HepG2 (cell line): ENCODE data around the gene FURIN. TPM values are rescaled to one million over a fixed set of nuclear protein-coding genes. Genes with fewer than 3 reads are reported as not detected.

Experiments
- ATAC-seq: fragments of 200-7000 bp; cut with Tn5 transposase; 3 replicates; pipeline ENCODE4 v1.9.1; 2020; ENCODE audit warnings: mild to moderate bottlenecking, moderate library complexity
- BruUV-seq: library from RNA; stranded (reverse); fragments of 400-500 nt; replicated peaks from 2 replicates; lab custom pipeline; 2021; lab: Mats Ljungman, UMichigan
- CTCF ChIA-PET: fragments of 300-600 bp; formaldehyde crosslinking; extraction: SDS; loops from one replicate; lab custom pipeline; 2021; ENCODE audit warnings: low total read pairs, inconsistent platforms, low intra/inter-chr PET ratio; lab: Yijun Ruan, JAX
- POLR2A ChIA-PET: fragments of 350-600 bp; sonication (Branson Sonifier 250); formaldehyde crosslinking; loops from one replicate; lab custom pipeline; 2020; ENCODE audit warnings: antibody characterized with exemption, inconsistent platforms; lab: Yijun Ruan, JAX
- DNase-seq: peaks from one replicate; pipeline ENCODE4 v3.0.0-alpha.2; 2015; ENCODE audit warnings: low spot score
- FAIRE-seq: peaks from 3 replicates; lab custom pipeline; 2011; peaks lifted over from hg19 to GRCh38; lab: Jason Lieb, UNC
- H2AFZ ChIP-seq: one replicate; pipeline ENCODE4 v1.6.1; 2011; ENCODE audit warnings: low read length, inconsistent platforms
- H3K27ac ChIP-seq: fragments of 300-600 bp; 3 replicates; pipeline ENCODE4 v1.8.0; 2011; ENCODE audit warnings: mixed run types, mild to moderate bottlenecking, mixed read lengths, low read length, inconsistent platforms; ENCODE audit not compliant: insufficient read depth; ENCODE audit errors: extremely low read length
- H3K27me3 ChIP-seq, 2 experiments: fragments of 200-600 bp in 1 of 2; 2 replicates in 1 of 2; 3 replicates in 1 of 2; pipeline versions ENCODE4 v1.6.0 to v1.8.0; 2011; ENCODE audit warnings: low read length in 2 of 2, mild to moderate bottlenecking in 2 of 2, moderate library complexity in 2 of 2, inconsistent platforms in 1 of 2; ENCODE audit not compliant: insufficient read depth in 2 of 2, control insufficient read depth in 1 of 2
- H3K36me3 ChIP-seq, 2 experiments: fragments of 200-600 bp in 1 of 2; replicated peaks in 1 of 2; 2 replicates in 1 of 2; 3 replicates in 1 of 2; pipeline versions ENCODE4 v1.5.1 to v1.8.0; 2011; ENCODE audit warnings: low read length in 2 of 2, inconsistent platforms in 1 of 2; ENCODE audit not compliant: insufficient read depth in 2 of 2, control insufficient read depth in 1 of 2
- H3K4me1 ChIP-seq: 2 replicates; pipeline ENCODE4 v1.5.1; 2012; ENCODE audit warnings: low read length, inconsistent platforms; ENCODE audit not compliant: insufficient read depth
- H3K4me2 ChIP-seq: 2 replicates; pipeline ENCODE4 v1.6.0; 2011; ENCODE audit warnings: low read depth, low read length, inconsistent platforms
- H3K4me3 ChIP-seq, 3 experiments: fragments of 200-600 bp in 1 of 3; sonication (generic), shearing (Covaris generic) in 1 of 3; replicated peaks in 1 of 3; 2 replicates each; pipeline ENCODE4 v1.5.1; 2011 to 2016; ENCODE audit warnings: low read length in 3 of 3, inconsistent platforms in 2 of 3, low read depth in 2 of 3, mild to moderate bottlenecking in 2 of 3, control low read depth in 1 of 3, mixed read lengths in 1 of 3; ENCODE audit not compliant: insufficient read depth in 1 of 3
- H3K79me2 ChIP-seq: one replicate; pipeline ENCODE4 v1.6.1; 2011; ENCODE audit warnings: low read length, inconsistent platforms; ENCODE audit not compliant: insufficient read depth
- H3K9ac ChIP-seq: 2 replicates; pipeline ENCODE4 v1.6.0; 2011; ENCODE audit warnings: mild to moderate bottlenecking, low read depth, low read length, inconsistent platforms; ENCODE audit not compliant: insufficient read depth
- H3K9me3 ChIP-seq: 2 replicates; pipeline ENCODE4 v1.5.1; 2012; ENCODE audit warnings: mild to moderate bottlenecking, low read length
- H4K20me1 ChIP-seq: 2 replicates; pipeline ENCODE4 v1.6.0; 2011; ENCODE audit warnings: inconsistent platforms, mild to moderate bottlenecking, low read length, moderate library complexity; ENCODE audit not compliant: insufficient read depth
- FLYWCH1 ChIP-seq: sonication (generic); formaldehyde crosslinking; IDR thresholded peaks from 2 replicates; pipeline ENCODE4 v1.8.1; 2023; ENCODE audit warnings: mild to moderate bottlenecking, missing genetic modification reagents
- HNF4G ChIP-seq, 2 experiments: sonication (generic) in 1 of 2; formaldehyde crosslinking in 1 of 2; IDR thresholded peaks; 2 replicates each; pipeline versions ENCODE4 v1.4.0 to v1.6.1; 2011 to 2020; ENCODE audit warnings: borderline replicate concordance in 2 of 2, low read depth in 2 of 2, mild to moderate bottlenecking in 2 of 2, low read length in 1 of 2, missing genetic modification reagents in 1 of 2, moderate library complexity in 1 of 2
- HOXA3 ChIP-seq: sonication (generic); formaldehyde crosslinking; IDR thresholded peaks from 2 replicates; pipeline ENCODE4 v1.5.0; 2020; ENCODE audit warnings: missing genetic modification reagents
- KDM5A ChIP-seq: fragments of 200-600 bp; sonication (generic); IDR thresholded peaks from 2 replicates; pipeline ENCODE4 v1.7.0; 2018; ENCODE audit warnings: antibody characterized with exemption, mild to moderate bottlenecking, low read length, borderline replicate concordance
- PHF5A ChIP-seq: IDR thresholded peaks from one replicate; pipeline ENCODE4 v1.6.1; 2018; ENCODE audit warnings: low read depth, missing genetic modification reagents; ENCODE audit not compliant: unreplicated experiment
- SALL2 ChIP-seq: sonication (generic); formaldehyde crosslinking; IDR thresholded peaks from 2 replicates; pipeline ENCODE4 v1.8.1; 2023; ENCODE audit warnings: mild to moderate bottlenecking, missing genetic modification reagents, inconsistent platforms
- SOX5 ChIP-seq: IDR thresholded peaks from 2 replicates; pipeline ENCODE4 v1.6.1; 2016; ENCODE audit warnings: borderline replicate concordance
- ZNF275 ChIP-seq: sonication (generic); formaldehyde crosslinking; IDR thresholded peaks from 2 replicates; pipeline ENCODE4 v1.8.0; 2022; ENCODE audit warnings: missing genetic modification reagents, mild to moderate bottlenecking, inconsistent platforms, borderline replicate concordance
- ZNF333 ChIP-seq: sonication (generic); formaldehyde crosslinking; IDR thresholded peaks from 2 replicates; pipeline ENCODE4 v1.4.0; 2020; ENCODE audit warnings: mild to moderate bottlenecking, missing genetic modification reagents, borderline replicate concordance
- ZNF350 ChIP-seq: sonication (generic); formaldehyde crosslinking; IDR thresholded peaks from 2 replicates; pipeline ENCODE4 v1.4.0; 2020; ENCODE audit warnings: mild to moderate bottlenecking, low read depth, missing genetic modification reagents, borderline replicate concordance
- ZNF660 ChIP-seq: sonication (generic); formaldehyde crosslinking; IDR thresholded peaks from 2 replicates; pipeline ENCODE4 v1.5.1; 2020; ENCODE audit warnings: mild to moderate bottlenecking, low read depth, missing genetic modification reagents, borderline replicate concordance
- WGBS: methylation state at CpG from one replicate; pipeline ENCODE4 v1.1.6; 2017; ENCODE audit warnings: low lambda C conversion rate; 5-methylcytosine and 5-hydroxymethylcytosine counted together
- in situ Hi-C: cut with HindIII; loops from 2 replicates; pipeline ENCODE4 v1.10.0; 2017; ENCODE audit warnings: low pct_unique_long_range_greater_than_20kb; ENCODE audit not compliant: extremely low pct_ligation_motif_present
- intact Hi-C: fragments of 100-400 bp; cut with micrococcal nuclease; formaldehyde crosslinking; loops from one replicate; pipeline ENCODE4 v1.10.0; 2022; ENCODE audit not compliant: unreplicated experiment
- polyA plus RNA-seq, 8 experiments: library from polyadenylated mRNA; depleted of rRNA in 3 of 8; stranded (reverse) in 7 of 8; unstranded in 1 of 8; fragments of >200 nt; fragmentation: Illumina TruSeq in 4 of 8; extraction: Trizol in 4 of 8; gene quantifications; 2 replicates each; pipeline versions ENCODE4 v1.2.1 to v1.2.3, GENCODE V29; 2011 to 2016; ENCODE audit warnings: low read depth in 4 of 8, missing spikeins in 1 of 8, mixed read lengths in 1 of 8; ENCODE audit not compliant: insufficient read depth in 1 of 8
- total RNA-seq, 5 experiments: library from RNA; depleted of rRNA; stranded (reverse); fragments of >200 nt; fragmentation: Illumina TruSeq; extraction: Trizol; gene quantifications; 2 replicates each; pipeline ENCODE4 v1.2.3, GENCODE V29; 2016; ENCODE audit warnings: low read depth in 1 of 5
- TF ChIP-seq, protein P1 (sequence below): sonication (generic); formaldehyde crosslinking; IDR thresholded peaks from 2 replicates; pipeline ENCODE4 v1.5.1; 2020; ENCODE audit warnings: missing genetic modification reagents, mild to moderate bottlenecking, borderline replicate concordance
- TF ChIP-seq, protein P2 (sequence below): sonication (generic); formaldehyde crosslinking; IDR thresholded peaks from 2 replicates; pipeline ENCODE4 v1.4.0; 2020; ENCODE audit warnings: missing genetic modification reagents

Gene FURIN
- total and polyA plus RNA-seq, 2 of the 13 experiments (the other 11 are each of a cell fraction or from before 2014, with no cell fraction given) = 15.2 to 17.4 TPM

DNA sequence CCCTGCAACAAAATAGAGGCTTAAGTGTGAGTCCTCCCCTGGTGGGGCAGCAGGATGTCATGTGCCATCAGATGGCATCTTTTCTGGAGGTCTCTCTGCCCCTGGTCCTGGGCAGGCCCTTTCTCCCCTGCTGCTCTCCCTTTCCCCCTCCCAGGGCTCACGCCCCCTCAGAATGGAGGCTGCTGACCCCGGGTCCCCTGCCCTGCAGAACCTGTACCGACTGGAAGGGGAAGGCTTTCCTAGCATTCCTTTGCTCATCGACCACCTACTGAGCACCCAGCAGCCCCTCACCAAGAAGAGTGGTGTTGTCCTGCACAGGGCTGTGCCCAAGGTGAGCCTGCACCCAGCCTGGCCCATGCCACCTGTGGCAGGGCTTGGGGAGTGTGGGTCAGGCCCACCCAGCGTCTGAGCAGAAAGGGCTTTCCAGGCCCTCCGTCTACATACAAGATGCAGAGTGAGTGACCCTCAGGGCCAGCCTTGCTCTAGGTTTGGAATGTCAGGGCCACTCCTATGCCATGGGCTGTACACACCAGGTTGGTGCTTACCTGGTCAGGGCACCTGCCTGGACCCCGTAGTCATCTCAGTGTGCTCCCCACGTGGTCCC lies 23.1 kb downstream of the FURIN start:
- ChIA-PET CTCF (no interaction called here), POLR2A (no interaction called here)
- ATAC-seq (no peak), FAIRE-seq (no peak), DNase-seq (no peak)
- Histone ChIP-seq H3K4me3 (no peak overlapping the region), H3K9me3 (no peaks in the 10 kb centered on the region), H2AFZ (no peak overlapping the region), H3K27me3 (peaks cover 0 to 7% of the 10 kb centered on the region in 2 experiments; a peak in 2 of 5 replicates), H3K4me1 (peaks cover 3% of the 10 kb centered on the region), H3K9ac (no peak overlapping the region), H4K20me1 (no peaks in the 10 kb centered on the region), H3K36me3 (no peaks in the 10 kb centered on the region), H3K4me2 (no peak overlapping the region), H3K27ac (no peak overlapping the region), H3K79me2 (no peaks in the 10 kb centered on the region)
- TF ChIP-seq, protein P1, sequence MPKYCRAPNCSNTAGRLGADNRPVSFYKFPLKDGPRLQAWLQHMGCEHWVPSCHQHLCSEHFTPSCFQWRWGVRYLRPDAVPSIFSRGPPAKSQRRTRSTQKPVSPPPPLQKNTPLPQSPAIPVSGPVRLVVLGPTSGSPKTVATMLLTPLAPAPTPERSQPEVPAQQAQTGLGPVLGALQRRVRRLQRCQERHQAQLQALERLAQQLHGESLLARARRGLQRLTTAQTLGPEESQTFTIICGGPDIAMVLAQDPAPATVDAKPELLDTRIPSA (CRISPR knock-in tag) = no peak
- no peak for TF ChIP-seq KDM5A
- no peak for TF ChIP-seq HNF4G (IDR thresholded peaks at IDR 0.05; ENCODE audit: borderline replicate concordance, low read depth, low read length)
- TF ChIP-seq HNF4G (CRISPR knock-in tag; IDR thresholded peaks at IDR 0.05; ENCODE audit: borderline replicate concordance, low read depth) = no peak
- no peak for TF ChIP-seq FLYWCH1
- TF ChIP-seq SOX5 = no peak
- TF ChIP-seq HOXA3 (CRISPR knock-in tag) = no peak
- no peak for TF ChIP-seq ZNF350 (CRISPR knock-in tag)
- TF ChIP-seq PHF5A (CRISPR knock-in tag) = no peak
- TF ChIP-seq ZNF333 = no peak
- TF ChIP-seq, protein P2, sequence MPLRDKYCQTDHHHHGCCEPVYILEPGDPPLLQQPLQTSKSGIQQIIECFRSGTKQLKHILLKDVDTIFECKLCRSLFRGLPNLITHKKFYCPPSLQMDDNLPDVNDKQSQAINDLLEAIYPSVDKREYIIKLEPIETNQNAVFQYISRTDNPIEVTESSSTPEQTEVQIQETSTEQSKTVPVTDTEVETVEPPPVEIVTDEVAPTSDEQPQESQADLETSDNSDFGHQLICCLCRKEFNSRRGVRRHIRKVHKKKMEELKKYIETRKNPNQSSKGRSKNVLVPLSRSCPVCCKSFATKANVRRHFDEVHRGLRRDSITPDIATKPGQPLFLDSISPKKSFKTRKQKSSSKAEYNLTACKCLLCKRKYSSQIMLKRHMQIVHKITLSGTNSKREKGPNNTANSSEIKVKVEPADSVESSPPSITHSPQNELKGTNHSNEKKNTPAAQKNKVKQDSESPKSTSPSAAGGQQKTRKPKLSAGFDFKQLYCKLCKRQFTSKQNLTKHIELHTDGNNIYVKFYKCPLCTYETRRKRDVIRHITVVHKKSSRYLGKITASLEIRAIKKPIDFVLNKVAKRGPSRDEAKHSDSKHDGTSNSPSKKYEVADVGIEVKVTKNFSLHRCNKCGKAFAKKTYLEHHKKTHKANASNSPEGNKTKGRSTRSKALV (CRISPR knock-in tag) = no peak
- TF ChIP-seq SALL2 = no peak
- TF ChIP-seq ZNF275 = no peak
- TF ChIP-seq ZNF660 (CRISPR knock-in tag) = no peak
- intact Hi-C loops (no loop called here), in situ Hi-C loops (no loop called here)
- 66% methylated on average over 5 of the region's 8 CpGs for WGBS
- BruUV-seq = no TSS peak
